GM23338 (cell line): ENCODE data around the gene NTNG2.

ENCODE experiments used
- CREB1 ChIP-seq: fragments of 250-450 bp; sonication (Bioruptor Pico); IDR thresholded peaks from 2 replicates; pipeline ENCODE4 v1.5.0; 2020; ENCODE audit warnings: low read depth, mild to moderate bottlenecking, moderate library complexity
- EZH2 ChIP-seq: fragments of 200-600 bp; sonication (generic); IDR thresholded peaks from one replicate; pipeline ENCODE4 v1.8.0; 2017; ENCODE audit warnings: antibody characterized with exemption, mild to moderate bottlenecking, low read depth; ENCODE audit not compliant: unreplicated experiment
- NANOG ChIP-seq: IDR thresholded peaks from 2 replicates; pipeline ENCODE4 v1.6.1; 2016; ENCODE audit warnings: antibody characterized with exemption, borderline replicate concordance
- POLR2AphosphoS5 ChIP-seq: IDR thresholded peaks from 2 replicates; pipeline ENCODE4 v1.6.1; 2016; ENCODE audit warnings: antibody characterized with exemption, low read depth
- TF ChIP-seq, protein P1 (sequence below), 2 experiments: fragments of 200-600 bp in 1 of 2; sonication (generic) in 1 of 2; conservative IDR thresholded peaks; 2 replicates each; pipeline versions ENCODE4 v1.5.1 to v1.6.1; 2016 to 2017; ENCODE audit warnings: antibody characterized with exemption in 2 of 2, low read depth in 2 of 2, mild to moderate bottlenecking in 2 of 2, moderate library complexity in 1 of 2

GRCh38 chr9:132241840-132242620 lies 80.2 kb downstream of the NTNG2 start:
- no peak for TF ChIP-seq CREB1 (CRISPR knock-in tag)
- TF ChIP-seq, protein P1, sequence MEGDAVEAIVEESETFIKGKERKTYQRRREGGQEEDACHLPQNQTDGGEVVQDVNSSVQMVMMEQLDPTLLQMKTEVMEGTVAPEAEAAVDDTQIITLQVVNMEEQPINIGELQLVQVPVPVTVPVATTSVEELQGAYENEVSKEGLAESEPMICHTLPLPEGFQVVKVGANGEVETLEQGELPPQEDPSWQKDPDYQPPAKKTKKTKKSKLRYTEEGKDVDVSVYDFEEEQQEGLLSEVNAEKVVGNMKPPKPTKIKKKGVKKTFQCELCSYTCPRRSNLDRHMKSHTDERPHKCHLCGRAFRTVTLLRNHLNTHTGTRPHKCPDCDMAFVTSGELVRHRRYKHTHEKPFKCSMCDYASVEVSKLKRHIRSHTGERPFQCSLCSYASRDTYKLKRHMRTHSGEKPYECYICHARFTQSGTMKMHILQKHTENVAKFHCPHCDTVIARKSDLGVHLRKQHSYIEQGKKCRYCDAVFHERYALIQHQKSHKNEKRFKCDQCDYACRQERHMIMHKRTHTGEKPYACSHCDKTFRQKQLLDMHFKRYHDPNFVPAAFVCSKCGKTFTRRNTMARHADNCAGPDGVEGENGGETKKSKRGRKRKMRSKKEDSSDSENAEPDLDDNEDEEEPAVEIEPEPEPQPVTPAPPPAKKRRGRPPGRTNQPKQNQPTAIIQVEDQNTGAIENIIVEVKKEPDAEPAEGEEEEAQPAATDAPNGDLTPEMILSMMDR (conservative IDR thresholded peaks at IDR 0.05; ENCODE audit: low read depth in 2 of 2): no peak
- peak; percentile 28 for TF ChIP-seq EZH2
- no peak for TF ChIP-seq NANOG
- no peak for TF ChIP-seq POLR2AphosphoS5
